NCI-H146 (cell line): Measurements from ENCODE around the gene ERP27.

Experiments used
- DNase-seq: peaks from one replicate; lab custom pipeline; 2025; lab: John Stamatoyannopoulos, UW

The ERP27 gene

GRCh38 chr12:14959463-14959862, 21.1 kb upstream of the ERP27 start:
- DNase-seq, result no peak

GRCh38 chr12:14959126-14959440, 20.7 kb upstream of the ERP27 start:
- DNase-seq, result no peak

GRCh38 chr12:14958361-14959125, 20.2 kb upstream of the ERP27 start:
- no peak for DNase-seq

GRCh38 chr12:14957551-14958168, 19.3 kb upstream of the ERP27 start:
- DNase-seq, result no peak

- no peak for DNase-seq
Observed at GRCh38 chr12:14956905-14957304, 18.6 kb upstream of the ERP27 start.

GRCh38 chr12:14956024-14956891, 17.9 kb upstream of the ERP27 start:
- DNase-seq, result no peak

GRCh38 chr12:14954269-14954668, 15.9 kb upstream of the ERP27 start:
- no peak for DNase-seq

GRCh38 chr12:14953752-14954151, 15.4 kb upstream of the ERP27 start:
- DNase-seq, result no peak

- no peak for DNase-seq
Observed at GRCh38 chr12:14952299-14952921, 14.1 kb upstream of the ERP27 start.

- no peak for DNase-seq
Observed at GRCh38 chr12:14951851-14952250, 13.5 kb upstream of the ERP27 start.

GRCh38 chr12:14950982-14951746, 12.8 kb upstream of the ERP27 start:
- no peak for DNase-seq

GRCh38 chr12:14950421-14950820, 12.1 kb upstream of the ERP27 start:
- DNase-seq, result no peak

- DNase-seq, result no peak
Observed at GRCh38 chr12:14949631-14950030, 11.3 kb upstream of the ERP27 start.

- DNase-seq, result no peak
Observed at GRCh38 chr12:14948672-14949071, 10.3 kb upstream of the ERP27 start.

- no peak for DNase-seq
Observed at GRCh38 chr12:14946861-14947260, 8.5 kb upstream of the ERP27 start.

- DNase-seq, result no peak
Observed at GRCh38 chr12:14946162-14946561, 7.8 kb upstream of the ERP27 start.

GRCh38 chr12:14942196-14942931, 4.0 kb upstream of the ERP27 start:
- DNase-seq, result no peak

GRCh38 chr12:14941369-14941768, 3.0 kb upstream of the ERP27 start:
- no peak for DNase-seq

GRCh38 chr12:14937689-14938088, 648 bp downstream of the ERP27 start:
- DNase-seq, result no peak

GRCh38 chr12:14937014-14937413, 1.3 kb downstream of the ERP27 start:
- no peak for DNase-seq

- DNase-seq, result peak; percentile 14
Observed at GRCh38 chr12:14936224-14936861, 2.0 kb downstream of the ERP27 start.
